Umbilical cord (tissue), 2 donors: Measurements from ENCODE around the gene PALLD. TPM values are rescaled to one million over a fixed set of nuclear protein-coding genes. Genes with fewer than 3 reads are reported as not detected.
A peak's percentile ranks its signal among the peaks of the same experiment; 100 is the strongest.

Experiments used
- DNase-seq: peaks from one replicate; pipeline ENCODE4 v3.0.0-alpha.2; 2015; ENCODE audit warnings: low spot score
- total RNA-seq: library from RNA; depleted of rRNA; stranded (reverse); fragments of >200 nt; gene quantifications from one replicate; pipeline ENCODE4 v1.2.3, GENCODE V29; 2014; ENCODE audit warnings: low replicate concordance; ENCODE audit not compliant: insufficient read depth

The PALLD gene
- total RNA-seq, 1 donor from 2014 or later: 441 TPM

GRCh38 chr4:168870004-168870403, 373.2 kb downstream of the PALLD start:
- DNase-seq: no peak

- DNase-seq: peak; percentile 66
These were observed 374.8 kb downstream of the PALLD start for GRCh38 chr4:168871632-168872031.

- no peak for DNase-seq
These were observed 377.2 kb downstream of the PALLD start for GRCh38 chr4:168874083-168874482.

- DNase-seq: no peak
These were observed 379.3 kb downstream of the PALLD start for GRCh38 chr4:168876106-168876505.

GRCh38 chr4:168877511-168878491, 380.9 kb downstream of the PALLD start:
- peak; percentile 45 for DNase-seq

GRCh38 chr4:168878623-168879022, 381.8 kb downstream of the PALLD start:
- DNase-seq: no peak

- DNase-seq: no peak
These were observed 382.3 kb downstream of the PALLD start for GRCh38 chr4:168879188-168879587.

- no peak for DNase-seq
These were observed 383.3 kb downstream of the PALLD start for GRCh38 chr4:168880072-168880675.

GRCh38 chr4:168880811-168881595, 384.2 kb downstream of the PALLD start:
- peak; percentile 53 for DNase-seq

- DNase-seq: no peak
These were observed 385.0 kb downstream of the PALLD start for GRCh38 chr4:168881781-168882420.

- DNase-seq: no peak
These were observed 385.9 kb downstream of the PALLD start for GRCh38 chr4:168882650-168883233.

GRCh38 chr4:168883513-168883912, 386.7 kb downstream of the PALLD start:
- DNase-seq: no peak

GRCh38 chr4:168884251-168885124, 387.6 kb downstream of the PALLD start:
- no peak for DNase-seq

- DNase-seq: no peak
These were observed 388.5 kb downstream of the PALLD start for GRCh38 chr4:168885400-168885799.

GRCh38 chr4:168886351-168886750, 389.5 kb downstream of the PALLD start:
- no peak for DNase-seq

GRCh38 chr4:168887809-168888208, 391.0 kb downstream of the PALLD start:
- no peak for DNase-seq

- DNase-seq: no peak
These were observed 391.9 kb downstream of the PALLD start for GRCh38 chr4:168888715-168889215.

- DNase-seq: no peak
These were observed 394.2 kb downstream of the PALLD start for GRCh38 chr4:168891086-168891485.

GRCh38 chr4:168891688-168892087, 394.8 kb downstream of the PALLD start:
- DNase-seq: no peak

- no peak for DNase-seq
These were observed 395.6 kb downstream of the PALLD start for GRCh38 chr4:168892475-168892874.
